HG03565 (cell line): ENCODE results near the gene TMEM254.
"Not testable (repeated sequence)": the region's sequence is repeated elsewhere in the genome, so short reads cannot be mapped to it uniquely, and the experiment has no call there.

Experiments used
- ATAC-seq: cut with Tn5 transposase; IDR thresholded peaks from one replicate; pipeline ENCODE4 v1.9.1; 2021; ENCODE audit warnings: mild to moderate bottlenecking, moderate library complexity; ENCODE audit not compliant: unreplicated experiment

Gene TMEM254

DNA sequence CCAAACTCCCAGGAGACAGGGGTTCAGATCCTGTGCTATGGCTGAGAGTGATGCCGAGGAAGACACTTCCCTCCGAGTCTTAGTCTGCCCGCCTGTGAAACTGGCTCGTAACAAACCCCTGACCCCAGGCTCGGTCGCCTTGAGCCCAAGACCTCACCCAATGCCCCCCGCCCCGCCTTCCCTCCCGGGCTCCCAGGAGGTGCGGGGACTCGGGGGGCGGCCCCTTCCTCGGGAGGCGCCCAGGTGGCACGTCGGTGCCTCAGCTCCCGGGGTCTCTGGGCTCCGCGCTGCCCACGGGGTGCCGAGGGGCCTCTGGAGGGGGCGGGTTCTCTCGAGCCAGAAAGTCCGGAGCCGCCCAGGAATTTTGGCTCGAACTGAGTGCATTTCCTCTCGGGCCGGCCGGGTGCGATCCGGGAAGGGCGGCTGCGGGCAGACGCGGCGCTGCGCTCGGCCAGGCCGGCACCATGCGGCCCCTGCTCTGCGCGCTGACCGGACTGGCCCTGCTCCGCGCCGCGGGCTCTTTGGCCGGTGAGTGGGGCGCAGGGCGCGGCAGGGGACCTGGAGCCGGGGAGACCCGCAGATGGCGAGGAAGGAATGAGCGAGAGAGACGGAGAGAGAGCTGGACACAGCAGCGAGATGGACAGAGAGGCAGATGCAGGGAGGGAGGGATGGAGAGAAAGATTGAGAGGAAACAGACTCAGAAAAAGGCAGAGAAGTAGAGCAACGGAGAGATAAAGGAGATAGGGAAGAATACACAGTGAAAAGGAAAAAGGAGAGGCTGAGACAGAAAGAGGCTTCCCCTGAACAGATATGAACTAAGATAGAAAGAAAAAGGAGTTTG, 54.1 kb downstream of the TMEM254 start, which contains the start of gene PLAC9:
Gene PLAC9, plus strand, starts transcription at position 432 of the 841 bp plus-strand sequence. Its CDS starts 33 bp downstream, at position 465.
- ATAC-seq = no peak

- no peak for ATAC-seq
Observed at GRCh38 chr10:80133206-80133605, 54.7 kb downstream of the TMEM254 start.

DNA sequence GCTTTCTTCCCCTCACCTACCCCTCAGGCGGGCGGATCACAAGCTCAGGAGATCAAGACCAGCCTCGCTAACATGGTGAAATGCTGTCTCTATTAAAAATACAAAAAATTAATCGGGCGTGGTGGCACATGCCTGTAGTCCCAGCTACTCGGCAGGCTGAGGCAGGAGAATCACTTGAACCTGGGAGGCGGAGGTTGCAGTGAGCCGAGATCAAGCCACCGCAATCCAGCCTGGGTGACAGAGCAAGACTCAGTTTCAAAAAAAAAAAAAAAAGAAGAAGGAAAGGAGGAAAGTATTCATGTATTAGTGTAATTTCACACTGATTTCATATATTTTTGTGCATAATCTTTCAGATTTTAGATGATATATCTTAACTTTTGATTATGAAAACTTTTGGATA, 55.2 kb downstream of the TMEM254 start:
- ATAC-seq = not testable (repeated sequence)

GRCh38 chr10:80136134-80136571, 57.7 kb downstream of the TMEM254 start:
- ATAC-seq = no peak

GRCh38 chr10:80137031-80137862, 58.8 kb downstream of the TMEM254 start:
- no peak for ATAC-seq

GRCh38 chr10:80137920-80138319, 59.5 kb downstream of the TMEM254 start:
- no peak for ATAC-seq

- no peak for ATAC-seq
Observed at GRCh38 chr10:80139265-80139664, 60.8 kb downstream of the TMEM254 start.

GRCh38 chr10:80140251-80140650, 61.8 kb downstream of the TMEM254 start:
- no peak for ATAC-seq

DNA sequence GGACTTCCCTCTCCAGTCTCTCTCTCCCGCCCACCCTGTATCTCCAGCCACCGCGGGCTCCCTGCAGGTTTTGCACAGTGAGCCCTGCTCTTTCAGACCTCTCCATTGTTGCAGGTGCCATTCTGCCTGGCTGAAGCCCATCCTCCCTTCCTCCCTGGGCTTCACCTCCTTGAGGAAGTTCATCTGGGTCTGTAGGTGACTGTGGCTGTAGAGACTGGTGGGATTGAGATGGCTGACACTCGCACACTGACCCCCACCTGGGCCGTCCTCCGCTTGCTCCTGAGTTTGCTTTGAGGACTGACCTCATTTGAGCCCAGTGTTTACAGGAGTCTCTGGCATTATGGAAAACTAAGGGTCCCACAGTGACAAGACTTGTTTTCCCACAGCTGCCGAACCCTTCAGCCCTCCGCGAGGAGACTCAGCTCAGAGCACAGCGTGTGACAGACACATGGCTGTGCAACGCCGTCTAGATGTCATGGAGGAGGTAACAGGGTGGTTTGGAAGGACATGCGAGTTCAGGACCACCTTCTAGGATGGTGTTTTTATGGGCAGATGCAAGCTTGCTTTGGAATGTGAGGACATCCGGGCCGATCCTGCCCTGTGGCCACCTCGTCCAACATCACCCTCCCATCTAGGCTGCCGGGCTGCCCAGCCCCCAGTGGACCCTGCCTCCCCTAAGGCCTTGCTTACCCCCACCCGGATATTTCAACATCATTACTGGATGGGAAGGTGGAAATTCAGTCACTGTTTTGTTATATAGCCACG, 63.4 kb downstream of the TMEM254 start:
- no peak for ATAC-seq
